ENCODE data around the gene UBN1. TPM values are rescaled to one million over a fixed set of nuclear protein-coding genes. Genes with fewer than 3 reads are reported as not detected.

Gene UBN1
- total and polyA plus RNA-seq, 2 experiments from 2014 or later: 21.4 to 33.4 TPM

DNA sequence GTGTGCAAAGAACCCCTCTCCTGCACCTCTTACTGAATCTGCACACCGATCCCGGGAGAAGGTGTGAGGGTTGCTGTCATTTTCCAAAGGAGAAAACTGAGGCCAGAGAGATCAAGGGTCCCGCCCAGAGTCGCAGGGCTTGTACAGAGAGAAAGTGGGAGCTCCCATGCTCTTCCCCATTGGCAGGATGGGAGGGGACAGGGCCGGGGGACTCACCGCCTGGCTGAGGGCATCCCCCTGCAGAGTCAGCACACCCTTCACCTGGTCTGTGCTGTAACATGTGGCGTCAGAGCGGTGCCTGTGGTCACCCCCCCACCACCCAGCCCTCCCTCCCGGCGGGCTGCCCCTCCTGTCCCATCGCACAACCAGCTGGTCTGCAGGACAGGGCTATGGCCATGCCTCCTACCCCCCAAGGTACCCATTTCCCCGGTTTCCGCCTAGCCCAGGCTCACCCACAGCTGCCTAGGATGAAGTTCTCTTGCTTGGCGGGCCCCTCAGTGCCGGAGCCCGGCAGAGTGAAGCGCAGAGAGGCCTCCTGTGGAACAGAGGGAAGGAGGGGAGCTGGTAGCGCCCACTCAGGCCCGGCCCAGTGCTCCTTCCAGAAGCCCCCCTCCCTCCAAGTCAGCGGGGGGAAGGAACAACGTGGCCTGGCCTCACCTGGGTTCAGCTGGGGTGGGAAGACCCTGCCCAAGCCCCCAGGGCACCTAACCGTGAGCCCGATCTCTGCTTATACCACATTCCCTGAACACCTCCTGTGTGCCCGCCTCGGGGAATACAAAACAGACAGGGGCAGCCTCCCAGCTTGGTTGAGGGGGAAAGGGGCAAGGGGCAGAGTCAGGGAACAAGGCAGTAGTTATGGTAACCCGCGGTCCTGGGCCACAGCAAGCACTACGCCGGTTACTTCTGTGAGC, 46.0 kb upstream of the UBN1 start:
- H3K36me3 ChIP-seq: peaks cover 11% of the 10 kb centered on the region
- peaks cover 38% of the 10 kb centered on the region for H3K4me1 ChIP-seq (ENCODE audit: low read depth)
- H3K9me3 ChIP-seq (ENCODE audit: low read depth): no peaks in the 10 kb centered on the region
- H3K27me3 ChIP-seq: no peaks in the 10 kb centered on the region
- peak overlapping the region; percentile 63 for H3K4me3 ChIP-seq
- peak in 1 of 2 donors; percentile 26 for DNase-seq (ENCODE audit: low read depth in 1 of 2, low spot score in 1 of 2)
- peak overlapping the region; percentile 90 for H3K27ac ChIP-seq
- no peak for TF ChIP-seq CTCF (IDR thresholded peaks at IDR 0.05; ENCODE audit: low read depth, low read length)

DNA sequence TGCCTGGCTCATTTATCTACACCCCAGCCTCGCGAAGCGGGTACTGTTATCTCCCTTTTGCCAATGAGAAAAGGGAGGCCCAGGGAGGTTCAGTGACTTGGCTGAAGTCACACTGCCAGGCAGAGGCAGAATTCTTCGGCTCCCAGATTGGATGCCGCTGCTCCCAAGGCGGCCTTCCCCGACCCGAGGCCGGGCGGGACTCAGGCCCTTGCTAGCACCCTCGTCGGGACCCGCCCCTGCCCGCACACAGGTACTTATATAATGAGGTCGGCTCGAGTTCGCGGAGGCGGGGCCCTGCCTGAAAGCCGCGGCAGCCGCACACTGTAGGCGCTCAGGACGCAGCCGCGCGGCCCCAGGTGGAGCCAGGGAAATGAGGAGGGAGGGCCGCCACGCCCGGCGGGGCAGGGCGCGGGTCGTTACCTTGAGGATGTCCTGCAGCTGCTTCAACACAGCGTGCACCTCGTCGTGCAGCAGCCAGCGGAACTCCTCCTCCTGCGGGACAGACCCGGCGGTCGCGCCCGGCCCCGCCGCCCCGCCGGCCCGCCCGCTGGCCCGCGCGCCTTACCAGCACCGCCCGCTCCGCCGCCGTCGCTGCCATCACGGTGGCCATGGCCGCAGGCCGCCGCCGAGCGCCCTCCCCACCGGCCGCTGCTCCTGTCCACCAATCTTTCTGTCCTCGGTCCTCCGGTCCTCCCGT, 45.2 kb upstream of the UBN1 start, which contains the start of gene ROGDI:
Gene ROGDI (minus strand): TSS at position 672 of the 697 bp plus-strand sequence. CDS start 62 bp downstream, at position 610.
- DNase-seq (ENCODE audit: low read depth in 1 of 2, low spot score in 1 of 2): peak; percentile 50 to 94
- H3K4me1 ChIP-seq (ENCODE audit: low read depth): peaks cover 38% of the 10 kb centered on the region
- no peak for TF ChIP-seq CTCF (IDR thresholded peaks at IDR 0.05; ENCODE audit: low read depth, low read length)
- H3K36me3 ChIP-seq: peaks cover 12% of the 10 kb centered on the region
- no peaks in the 10 kb centered on the region for H3K27me3 ChIP-seq
- H3K27ac ChIP-seq: peak within 1 kb of the TSS; percentile 90
- H3K9me3 ChIP-seq (ENCODE audit: low read depth): no peaks in the 10 kb centered on the region
- H3K4me3 ChIP-seq: peak within 1 kb of the TSS; percentile 63

DNA sequence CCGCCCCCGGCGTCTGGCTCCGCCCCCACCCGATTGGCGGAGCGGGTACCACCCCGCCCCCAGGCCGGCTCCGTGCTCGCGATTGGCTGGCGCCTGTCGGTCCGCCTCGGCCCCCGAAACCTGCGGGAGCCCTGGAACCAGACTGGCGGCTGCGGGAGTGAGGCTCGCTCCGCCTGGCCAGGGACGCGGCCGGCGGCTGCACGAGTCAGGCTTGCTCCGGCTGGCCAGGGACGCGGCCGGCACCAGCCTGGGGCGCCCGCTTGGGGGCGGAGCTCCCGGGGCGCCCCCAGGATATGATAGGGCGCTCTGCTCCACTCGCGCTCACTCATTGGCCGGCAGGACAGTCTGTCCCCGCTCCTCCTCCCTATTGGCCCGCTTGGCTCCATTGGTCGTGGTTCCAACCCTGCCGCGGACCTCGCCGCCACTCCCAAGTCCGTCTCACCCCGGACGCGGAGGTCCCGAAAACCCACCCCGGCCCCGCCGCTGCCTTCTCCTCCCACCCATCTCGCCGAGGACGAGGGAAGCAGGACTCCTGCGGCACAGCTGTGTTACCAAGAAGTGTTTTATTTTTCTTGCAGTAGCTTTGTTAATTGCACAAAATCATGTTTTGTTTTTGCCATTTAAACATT, 44.5 kb upstream of the UBN1 start:
- Histone ChIP-seq H3K4me1 (ENCODE audit: low read depth) (peaks cover 38% of the 10 kb centered on the region), H3K9me3 (ENCODE audit: low read depth) (no peaks in the 10 kb centered on the region), H3K27me3 (no peaks in the 10 kb centered on the region), H3K4me3 (peak overlapping the region; percentile 63), H3K36me3 (peaks cover 19% of the 10 kb centered on the region), H3K27ac (peak overlapping the region; percentile 90)
- peak; percentile 94 to 95 for DNase-seq (ENCODE audit: low read depth in 1 of 2, low spot score in 1 of 2)
- TF ChIP-seq CTCF (IDR thresholded peaks at IDR 0.05; ENCODE audit: low read depth, low read length): peak; percentile 3

DNA sequence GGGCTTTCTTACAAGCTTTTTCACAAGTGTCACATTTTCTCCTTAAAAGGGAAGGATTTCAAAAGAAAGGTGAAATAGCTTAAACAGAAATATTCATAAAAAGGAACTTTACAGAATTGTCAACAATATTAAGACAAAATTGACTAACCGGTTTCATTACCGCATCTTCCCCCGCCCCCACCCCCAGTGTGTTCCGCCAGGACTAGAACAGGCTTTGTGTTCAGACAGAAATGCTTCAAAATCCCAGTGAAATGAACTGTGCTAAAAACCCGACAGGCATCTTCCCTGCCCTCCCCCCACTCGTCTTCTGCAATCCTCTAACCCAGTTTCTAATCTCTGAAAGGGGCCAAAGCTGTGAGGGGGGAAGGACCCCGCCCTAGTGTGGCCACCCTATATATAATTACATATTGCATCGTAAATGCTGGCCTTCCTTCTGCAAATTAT, 43.9 kb upstream of the UBN1 start:
- peak overlapping the region; percentile 63 for H3K4me3 ChIP-seq

More for the DNA sequence above, 43.9 kb upstream of the UBN1 start:
- H3K27me3 ChIP-seq: no peaks in the 10 kb centered on the region
- DNase-seq (ENCODE audit: low read depth in 1 of 2, low spot score in 1 of 2): no peak
- peaks cover 21% of the 10 kb centered on the region for H3K36me3 ChIP-seq
- H3K4me1 ChIP-seq (ENCODE audit: low read depth): peaks cover 38% of the 10 kb centered on the region
- H3K9me3 ChIP-seq (ENCODE audit: low read depth): no peaks in the 10 kb centered on the region
- TF ChIP-seq CTCF (IDR thresholded peaks at IDR 0.05; ENCODE audit: low read depth, low read length): no peak
- peak overlapping the region; percentile 90 for H3K27ac ChIP-seq

Measured in cardiac muscle cell (in vitro differentiated cells and primary cell).